ENCODE measurements around the gene PDGFRB.

DNA sequence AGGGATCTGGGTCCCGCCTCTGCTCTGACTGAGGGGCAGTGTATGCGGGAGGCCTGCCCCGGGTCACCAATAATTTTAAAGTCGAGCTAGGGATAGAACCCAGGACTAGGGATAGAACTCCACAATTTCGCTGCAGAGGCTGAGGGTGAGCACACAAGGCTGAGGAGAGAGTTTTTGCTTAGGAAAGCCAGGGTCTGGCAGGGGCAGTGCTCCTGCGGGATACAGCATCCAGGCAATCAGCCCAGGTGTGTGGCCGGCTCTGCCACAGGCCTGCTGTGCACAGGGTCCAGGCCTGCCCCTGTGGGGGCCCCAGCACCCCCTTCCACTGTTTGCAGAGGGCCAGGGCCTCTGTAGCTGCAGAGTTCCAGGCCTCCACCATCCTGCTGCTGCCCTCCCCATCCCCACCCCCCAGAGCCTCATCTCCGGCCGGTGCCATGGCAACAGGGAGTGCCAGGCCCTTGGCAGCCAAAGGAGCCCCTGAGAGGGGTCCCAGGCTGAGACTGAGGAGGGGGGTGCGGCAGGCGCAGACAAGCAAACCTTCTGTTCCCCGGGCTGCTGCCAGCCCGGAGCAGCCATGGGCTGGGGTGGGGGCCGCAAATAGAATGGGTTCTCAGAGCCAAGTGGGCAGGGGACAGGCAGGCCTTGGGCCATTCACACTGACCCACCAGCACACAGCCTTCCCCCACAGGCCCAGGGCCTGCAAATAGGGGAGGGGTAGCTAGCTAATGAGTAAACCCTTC lies 8.6 kb downstream of the PDGFRB start:
- no peak for TF ChIP-seq POLR2A (IDR thresholded peaks at IDR 0.05)
- TF ChIP-seq, protein P1, sequence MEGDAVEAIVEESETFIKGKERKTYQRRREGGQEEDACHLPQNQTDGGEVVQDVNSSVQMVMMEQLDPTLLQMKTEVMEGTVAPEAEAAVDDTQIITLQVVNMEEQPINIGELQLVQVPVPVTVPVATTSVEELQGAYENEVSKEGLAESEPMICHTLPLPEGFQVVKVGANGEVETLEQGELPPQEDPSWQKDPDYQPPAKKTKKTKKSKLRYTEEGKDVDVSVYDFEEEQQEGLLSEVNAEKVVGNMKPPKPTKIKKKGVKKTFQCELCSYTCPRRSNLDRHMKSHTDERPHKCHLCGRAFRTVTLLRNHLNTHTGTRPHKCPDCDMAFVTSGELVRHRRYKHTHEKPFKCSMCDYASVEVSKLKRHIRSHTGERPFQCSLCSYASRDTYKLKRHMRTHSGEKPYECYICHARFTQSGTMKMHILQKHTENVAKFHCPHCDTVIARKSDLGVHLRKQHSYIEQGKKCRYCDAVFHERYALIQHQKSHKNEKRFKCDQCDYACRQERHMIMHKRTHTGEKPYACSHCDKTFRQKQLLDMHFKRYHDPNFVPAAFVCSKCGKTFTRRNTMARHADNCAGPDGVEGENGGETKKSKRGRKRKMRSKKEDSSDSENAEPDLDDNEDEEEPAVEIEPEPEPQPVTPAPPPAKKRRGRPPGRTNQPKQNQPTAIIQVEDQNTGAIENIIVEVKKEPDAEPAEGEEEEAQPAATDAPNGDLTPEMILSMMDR (IDR thresholded peaks at IDR 0.05) = no peak

All from right lobe of liver (tissue), 4 donors.